WI38 (cell line): Measurements from ENCODE around the gene DIPK2B.

Experiments
- H3K4me3 ChIP-seq: 2 replicates; pipeline ENCODE4 v1.5.1; 2011; ENCODE audit warnings: low read depth, mild to moderate bottlenecking, control low read depth, low read length
- CTCF ChIP-seq: IDR thresholded peaks from 2 replicates; pipeline ENCODE4 v1.5.1; 2012; ENCODE audit warnings: low read depth, mild to moderate bottlenecking, control low read depth, low read length

DIPK2B gene

GRCh38 chrX:45228126-45228525 lies 27.4 kb upstream of the DIPK2B start:
- no peak overlapping the region for H3K4me3 ChIP-seq
- no peak for TF ChIP-seq CTCF

- H3K4me3 ChIP-seq, result no peak overlapping the region
- no peak for TF ChIP-seq CTCF
Observed at GRCh38 chrX:45208121-45208856, 7.6 kb upstream of the DIPK2B start.

- no peak overlapping the region for H3K4me3 ChIP-seq
- TF ChIP-seq CTCF, result no peak
Observed at GRCh38 chrX:45202171-45202570, 1.5 kb upstream of the DIPK2B start.

GRCh38 chrX:45198706-45199105 lies 2.0 kb downstream of the DIPK2B start:
- H3K4me3 ChIP-seq, result no peak overlapping the region
- TF ChIP-seq CTCF, result no peak

GRCh38 chrX:45198301-45198700 lies 2.4 kb downstream of the DIPK2B start:
- no peak for TF ChIP-seq CTCF
- H3K4me3 ChIP-seq, result no peak overlapping the region

- no peak for TF ChIP-seq CTCF
- no peak overlapping the region for H3K4me3 ChIP-seq
Observed at GRCh38 chrX:45196701-45197100, 4.0 kb downstream of the DIPK2B start.

GRCh38 chrX:45191820-45192409 lies 8.8 kb downstream of the DIPK2B start:
- no peak overlapping the region for H3K4me3 ChIP-seq
- no peak for TF ChIP-seq CTCF
